ENCODE results near the gene SP3. TPM values are rescaled to one million over a fixed set of nuclear protein-coding genes. Genes with fewer than 3 reads are reported as not detected.

The SP3 gene
- total and polyA plus RNA-seq, 12 donors: 8.6 to 45.7 (median 40.7) TPM

- WGBS, 2 donors: 95 to 97% methylated on average over 1 of the region's 1 CpG
- Histone ChIP-seq H3K36me3 (peaks cover 0 to 34% (median 6%) of the 10 kb centered on the region in 9 donors), H3K27me3 (no peaks in the 10 kb centered on the region), H3K9me3 (peaks cover 0 to 12% (median 0%) of the 10 kb centered on the region in 11 donors), H3K27ac (peak overlapping the region in 1 of 10 donors; percentile 100), H3K4me1 (peaks cover 3 to 74% (median 56%) of the 10 kb centered on the region in 9 donors), H3K4me3 (peak overlapping the region in 1 of 10 donors; percentile 100)
- intact Hi-C loops (cut with DNase I): loop anchor here in 4 of 10 donors (5.0 to 10.0 kb wide), 4 partner anchors 57 to 207 kb away; no protein-coding TSS in a partner anchor
- ATAC-seq (no peak), DNase-seq (no peak)
- no peak for TF ChIP-seq CTCF (IDR thresholded peaks at IDR 0.05)
These were observed 3.8 kb downstream of the SP3 start for GRCh38 chr2:173961346-173961705.

- intact Hi-C loops (cut with DNase I): loop anchor here in 4 of 10 donors (5.0 to 10.0 kb wide), 4 partner anchors 55 to 205 kb away; no protein-coding TSS in a partner anchor
These were observed 5.3 kb downstream of the SP3 start for GRCh38 chr2:173959909-173960308.

GRCh38 chr2:173959358-173959884 is 5.8 kb downstream of the SP3 start:
- intact Hi-C loops (cut with DNase I): no loop called here
- Histone ChIP-seq H3K4me3 (no peak overlapping the region), H3K36me3 (peaks cover 0 to 53% (median 20%) of the 10 kb centered on the region in 9 donors), H3K4me1 (peaks cover 3 to 89% (median 62%) of the 10 kb centered on the region in 9 donors), H3K27ac (peak overlapping the region in 1 of 10 donors; percentile 1), H3K9me3 (peaks cover 0 to 12% (median 0%) of the 10 kb centered on the region in 11 donors), H3K27me3 (no peaks in the 10 kb centered on the region)
- TF ChIP-seq CTCF (IDR thresholded peaks at IDR 0.05): no peak
- no peak for ATAC-seq
- WGBS, 2 donors: 89% methylated on average over 16 of the region's 16 CpGs
- no peak for DNase-seq

More at GRCh38 chr2:173959909-173960308, 5.3 kb downstream of the SP3 start:
- H3K4me3 ChIP-seq: no peak overlapping the region
- peaks cover 0 to 48% (median 16%) of the 10 kb centered on the region in 9 donors for H3K36me3 ChIP-seq
- H3K27ac ChIP-seq: peak overlapping the region in 1 of 10 donors; percentile 27
- WGBS, 2 donors: 90 to 94% methylated on average over 7 of the region's 7 CpGs
- H3K4me1 ChIP-seq: peaks cover 3 to 84% (median 57%) of the 10 kb centered on the region in 9 donors
- no peaks in the 10 kb centered on the region for H3K27me3 ChIP-seq
- H3K9me3 ChIP-seq: peaks cover 0 to 12% (median 0%) of the 10 kb centered on the region in 11 donors
- DNase-seq: no peak
- TF ChIP-seq CTCF (IDR thresholded peaks at IDR 0.05): no peak
- ATAC-seq: no peak

GRCh38 chr2:173958198-173958846 is 6.9 kb downstream of the SP3 start:
- no peak overlapping the region for H3K4me3 ChIP-seq
- peaks cover 0 to 12% (median 0%) of the 10 kb centered on the region in 11 donors for H3K9me3 ChIP-seq
- peaks cover 0 to 64% (median 20%) of the 10 kb centered on the region in 9 donors for H3K36me3 ChIP-seq
- no peak for ATAC-seq
- TF ChIP-seq CTCF (IDR thresholded peaks at IDR 0.05): no peak
- no peak overlapping the region for H3K27ac ChIP-seq
- DNase-seq: no peak
- WGBS, 2 donors: 72 to 78% methylated on average over 4 of the region's 4 CpGs
- H3K27me3 ChIP-seq: no peaks in the 10 kb centered on the region
- peaks cover 3 to 100% (median 73%) of the 10 kb centered on the region in 9 donors for H3K4me1 ChIP-seq
- intact Hi-C loops (cut with DNase I): no loop called here

All from heart right ventricle (tissue), 16 donors.